Lower leg skin (tissue), 4 donors: ENCODE data around the gene CEMIP2. TPM values are rescaled to one million over a fixed set of nuclear protein-coding genes. Genes with fewer than 3 reads are reported as not detected.

ENCODE experiments used
- DNase-seq, 2 donors: peaks; one replicate each; pipeline ENCODE4 v3.0.0-alpha.2; 2019; ENCODE audit warnings: low spot score in 2 of 2
- H3K4me3 ChIP-seq: fragments of 200-600 bp; sonication (generic); 2 replicates; pipeline ENCODE4 v1.5.1; 2017; ENCODE audit warnings: mild to moderate bottlenecking, low read depth; ENCODE audit not compliant: poor library complexity, severe bottlenecking
- POLR2A ChIP-seq, 2 donors: fragments of 450-650 bp; IDR thresholded peaks; one replicate each; pipeline ENCODE4 v1.6.1; 2016 to 2017; ENCODE audit warnings: antibody characterized with exemption in 2 of 2, mild to moderate bottlenecking in 1 of 2, moderate library complexity in 1 of 2
- WGBS, 2 donors: methylation state at CpG; one replicate each; pipeline ENCODE4 v1.1.5; 2018; 5-methylcytosine and 5-hydroxymethylcytosine counted together
- intact Hi-C: fragments of 100-400 bp; cut with DNase I; formaldehyde crosslinking; loops from one replicate; pipeline ENCODE4 v1.15.0; 2023; ENCODE audit warnings: low total_unique reads
- total RNA-seq, 4 donors: library from RNA; depleted of rRNA; stranded (reverse); fragments of >200 nt; gene quantifications; one replicate each; pipeline ENCODE4 v1.1.0, GENCODE V29; 2016
- TF ChIP-seq, protein P1 (sequence below), 3 donors: fragments of 450-650 bp; IDR thresholded peaks; one replicate each; pipeline ENCODE4 v1.5.1; 2016; ENCODE audit warnings: antibody characterized with exemption in 3 of 3, mild to moderate bottlenecking in 3 of 3, moderate library complexity in 2 of 3

CEMIP2 gene
- total RNA-seq, 4 donors from 2014 or later = 20.6 to 48.6 (median 29.0) TPM

DNA sequence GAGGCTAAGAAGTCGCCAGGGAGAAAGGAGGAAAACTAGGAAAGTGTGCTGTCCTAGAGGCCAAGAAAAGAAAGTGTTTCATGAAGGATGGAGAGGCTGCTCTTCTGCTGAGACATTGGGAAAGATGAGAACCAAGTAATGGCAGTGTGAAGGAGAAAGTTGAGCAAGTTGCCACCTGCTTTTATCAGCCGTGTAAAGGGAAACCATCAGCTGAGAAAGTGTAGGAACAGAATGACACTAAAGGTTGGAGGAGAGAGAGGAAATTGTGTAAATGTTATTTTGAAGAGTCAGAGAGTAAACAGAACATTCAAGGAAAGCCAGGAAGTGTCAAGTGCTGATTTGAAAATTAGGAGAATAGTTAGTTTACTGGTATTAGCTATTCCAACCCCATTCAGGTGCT lies 125.0 kb downstream of the CEMIP2 start:
- no peak overlapping the region for H3K4me3 ChIP-seq
- 68 to 73% methylated on average over 2 of the region's 2 CpGs for WGBS, 2 donors
- no peak for DNase-seq
- intact Hi-C loops = no loop called here
- TF ChIP-seq POLR2A (IDR thresholded peaks at IDR 0.05) = no peak
- TF ChIP-seq, protein P1, sequence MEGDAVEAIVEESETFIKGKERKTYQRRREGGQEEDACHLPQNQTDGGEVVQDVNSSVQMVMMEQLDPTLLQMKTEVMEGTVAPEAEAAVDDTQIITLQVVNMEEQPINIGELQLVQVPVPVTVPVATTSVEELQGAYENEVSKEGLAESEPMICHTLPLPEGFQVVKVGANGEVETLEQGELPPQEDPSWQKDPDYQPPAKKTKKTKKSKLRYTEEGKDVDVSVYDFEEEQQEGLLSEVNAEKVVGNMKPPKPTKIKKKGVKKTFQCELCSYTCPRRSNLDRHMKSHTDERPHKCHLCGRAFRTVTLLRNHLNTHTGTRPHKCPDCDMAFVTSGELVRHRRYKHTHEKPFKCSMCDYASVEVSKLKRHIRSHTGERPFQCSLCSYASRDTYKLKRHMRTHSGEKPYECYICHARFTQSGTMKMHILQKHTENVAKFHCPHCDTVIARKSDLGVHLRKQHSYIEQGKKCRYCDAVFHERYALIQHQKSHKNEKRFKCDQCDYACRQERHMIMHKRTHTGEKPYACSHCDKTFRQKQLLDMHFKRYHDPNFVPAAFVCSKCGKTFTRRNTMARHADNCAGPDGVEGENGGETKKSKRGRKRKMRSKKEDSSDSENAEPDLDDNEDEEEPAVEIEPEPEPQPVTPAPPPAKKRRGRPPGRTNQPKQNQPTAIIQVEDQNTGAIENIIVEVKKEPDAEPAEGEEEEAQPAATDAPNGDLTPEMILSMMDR (IDR thresholded peaks at IDR 0.05) = no peak

DNA sequence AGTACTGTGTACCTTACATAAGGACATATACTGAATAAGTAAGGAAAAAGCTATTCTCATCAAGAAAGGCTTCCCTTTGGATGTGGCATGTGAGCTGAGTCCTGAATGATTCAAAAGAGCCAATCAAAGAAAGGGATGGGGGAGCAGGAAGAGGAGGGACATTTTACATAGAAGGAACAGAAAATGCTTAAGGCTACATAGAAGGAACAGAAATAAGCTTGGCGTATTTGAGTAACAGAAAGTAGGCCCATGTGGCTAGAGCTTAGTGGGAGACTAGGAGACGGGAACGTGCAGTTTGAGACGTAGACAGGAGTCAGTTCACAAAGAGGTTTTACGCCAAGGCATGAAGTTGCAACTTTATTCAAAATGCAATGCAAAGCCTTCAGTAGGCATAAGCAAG lies 126.3 kb downstream of the CEMIP2 start:
- intact Hi-C loops = no loop called here
- 75 to 96% methylated on average over 5 of the region's 5 CpGs for WGBS, 2 donors
- H3K4me3 ChIP-seq = no peak overlapping the region
- no peak for TF ChIP-seq POLR2A (IDR thresholded peaks at IDR 0.05)
- TF ChIP-seq, protein P1 (IDR thresholded peaks at IDR 0.05) = no peak
- DNase-seq = peak in 1 of 2 donors; percentile 15

DNA sequence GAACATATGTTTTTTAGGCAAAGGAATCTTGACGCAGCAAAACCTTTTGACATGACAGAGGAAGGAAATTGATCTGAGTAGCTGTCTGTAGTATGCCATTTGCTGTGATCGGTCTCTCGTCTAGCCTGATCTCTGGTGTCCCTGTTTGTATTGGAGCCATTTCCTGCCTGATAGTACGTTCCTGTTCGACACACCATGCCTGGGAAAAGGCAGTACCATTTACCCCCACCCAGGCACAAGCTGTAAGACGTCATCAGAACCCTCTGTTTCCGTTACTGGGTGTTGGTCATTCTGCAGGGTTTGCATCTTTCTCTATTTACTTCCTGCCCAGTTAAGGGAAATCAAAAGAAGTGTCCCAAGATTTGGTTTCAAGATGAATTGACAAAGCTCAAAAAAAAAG lies 129.7 kb downstream of the CEMIP2 start:
- intact Hi-C loops = loop anchor here (10.0 kb wide), 1 partner anchor 54 kb away; no protein-coding TSS in a partner anchor
- 53 to 55% methylated on average over 7 of the region's 7 CpGs for WGBS, 2 donors
- peak in 1 of 2 donors; percentile 49 for DNase-seq
- no peak for TF ChIP-seq POLR2A (IDR thresholded peaks at IDR 0.05)
- TF ChIP-seq, protein P1 (IDR thresholded peaks at IDR 0.05) = no peak
- H3K4me3 ChIP-seq = no peak overlapping the region

DNA sequence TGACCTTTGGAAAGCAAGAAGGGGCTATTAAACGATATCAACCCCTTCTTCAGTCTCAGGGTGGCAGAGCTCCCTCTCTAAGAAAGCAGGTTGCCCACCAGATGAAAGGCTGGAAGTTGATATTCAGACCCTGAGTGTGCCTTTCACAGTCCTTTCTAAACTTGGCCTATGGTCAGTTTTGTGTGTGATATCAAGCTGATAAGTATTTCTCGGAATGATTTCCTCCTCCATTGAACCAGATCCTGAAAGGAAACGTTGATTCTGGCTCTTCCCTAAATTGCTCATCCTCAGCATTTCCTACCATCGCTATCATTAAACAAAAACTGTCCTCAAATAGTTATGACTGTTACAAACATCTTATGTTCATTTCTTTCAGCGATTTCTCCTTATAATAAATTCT lies 130.4 kb downstream of the CEMIP2 start:
- no peak for DNase-seq
- TF ChIP-seq, protein P1 (IDR thresholded peaks at IDR 0.05) = no peak
- no peak for TF ChIP-seq POLR2A (IDR thresholded peaks at IDR 0.05)
- no peak overlapping the region for H3K4me3 ChIP-seq
- WGBS, 2 donors = 51 to 68% methylated on average over 5 of the region's 5 CpGs
- intact Hi-C loops = loop anchor here (10.0 kb wide), 1 partner anchor 53 kb away; no protein-coding TSS in a partner anchor

DNA sequence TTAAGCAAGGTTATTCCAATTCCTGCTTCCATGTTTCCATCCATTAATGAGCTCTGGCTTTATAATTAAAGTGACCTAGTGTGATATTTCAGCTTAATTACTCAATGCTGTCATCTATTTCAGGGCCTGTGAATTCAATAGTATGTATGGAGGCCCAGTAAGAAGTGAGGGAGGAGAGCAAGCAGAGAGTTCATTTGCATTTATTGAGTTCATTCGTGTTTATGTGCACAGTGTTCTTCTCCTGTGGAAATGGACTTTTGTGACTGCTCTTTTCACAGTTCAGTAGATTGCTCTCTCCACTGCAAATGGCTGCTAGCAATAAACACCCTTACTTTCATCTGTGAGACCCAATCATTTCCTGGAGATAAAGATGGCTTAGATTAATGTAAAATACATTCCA lies 130.9 kb downstream of the CEMIP2 start:
- no peak overlapping the region for H3K4me3 ChIP-seq
- no peak for DNase-seq
- intact Hi-C loops = loop anchor here (10.0 kb wide), 1 partner anchor 53 kb away; no protein-coding TSS in a partner anchor
- TF ChIP-seq, protein P1 (IDR thresholded peaks at IDR 0.05) = no peak
- TF ChIP-seq POLR2A (IDR thresholded peaks at IDR 0.05) = no peak
- 45 to 52% methylated on average over 1 of the region's 1 CpG for WGBS, 2 donors
